ENCODE measurements around the gene GAB2.

GRCh38 chr11:78270971-78271370, 146.6 kb downstream of the GAB2 start:
- no peak for TF ChIP-seq CTCF (IDR thresholded peaks at IDR 0.05)
- TF ChIP-seq POLR2AphosphoS5 (IDR thresholded peaks at IDR 0.05; ENCODE audit: low read depth, low read length) = no peak
- no peak for TF ChIP-seq REST (IDR thresholded peaks at IDR 0.05; ENCODE audit: insufficient read depth in 1 of 2, low read depth in 2 of 2, low read length in 1 of 2)
- TF ChIP-seq TCF7L2 (IDR thresholded peaks at IDR 0.05; ENCODE audit: low read depth, low read length) = no peak
- no peak for TF ChIP-seq SIN3A (IDR thresholded peaks at IDR 0.05; ENCODE audit: borderline replicate concordance, insufficient read depth, low read depth, low read length)
